H1 (cell line): ENCODE results near the gene S1PR2. TPM values are rescaled to one million over a fixed set of nuclear protein-coding genes. Genes with fewer than 3 reads are reported as not detected.

ENCODE experiments used
- CTCF ChIA-PET: fragments of 300-600 bp; sonication (Branson Sonifier 250); formaldehyde crosslinking; loops from one replicate; lab custom pipeline; 2021; ENCODE audit not compliant: partially characterized antibody; lab: Charles Lee
- POLR2A ChIA-PET: fragments of 300-600 bp; sonication (Branson Sonifier 250); formaldehyde crosslinking; loops from one replicate; lab custom pipeline; 2021; ENCODE audit warnings: inconsistent platforms; ENCODE audit not compliant: partially characterized antibody; lab: Charles Lee
- DNase-seq, 2 experiments: peaks; one replicate each; pipeline versions ENCODE4 v3.0.0 to v3.0.0-alpha.2; 2010 to 2022; ENCODE audit warnings: low spot score in 2 of 2, low read depth in 1 of 2, mixed read lengths in 1 of 2
- FAIRE-seq: peaks from 2 replicates; lab custom pipeline; 2011; peaks lifted over from hg19 to GRCh38; lab: Jason Lieb, UNC
- H2AFZ ChIP-seq: 2 replicates; pipeline ENCODE4 v1.8.1; 2012; ENCODE audit warnings: low read length, inconsistent platforms
- H2AK5ac ChIP-seq: 2 replicates; pipeline ENCODE4 v1.6.1; 2013; ENCODE audit warnings: low read depth, low read length
- H2BK120ac ChIP-seq: replicated peaks from 2 replicates; pipeline ENCODE3; 2013; ENCODE audit warnings: low read depth, low read length, inconsistent platforms
- H2BK12ac ChIP-seq: 2 replicates; pipeline ENCODE4 v1.6.1; 2013; ENCODE audit warnings: low read depth, low read length
- H2BK15ac ChIP-seq: 2 replicates; pipeline ENCODE4 v1.6.1; 2013; ENCODE audit warnings: low read length
- H2BK20ac ChIP-seq: 2 replicates; pipeline ENCODE4 v1.6.1; 2013; ENCODE audit warnings: low read length
- H2BK5ac ChIP-seq: 2 replicates; pipeline ENCODE4 v1.6.1; 2013; ENCODE audit warnings: low read depth, low read length
- H3K14ac ChIP-seq: 2 replicates; pipeline ENCODE4 v1.6.1; 2013; ENCODE audit warnings: inconsistent platforms; ENCODE audit not compliant: insufficient read length
- H3K18ac ChIP-seq: 2 replicates; pipeline ENCODE4 v1.6.1; 2013; ENCODE audit warnings: low read length; ENCODE audit errors: extremely low read depth
- H3K23ac ChIP-seq: 2 replicates; pipeline ENCODE4 v1.6.1; 2013; ENCODE audit warnings: inconsistent platforms; ENCODE audit not compliant: insufficient read length
- H3K23me2 ChIP-seq: 2 replicates; pipeline ENCODE4 v1.6.1; 2013; ENCODE audit warnings: low read depth, low read length
- H3K27ac ChIP-seq: 2 replicates; pipeline ENCODE4 v1.6.1; 2011; ENCODE audit warnings: low read depth, low read length, inconsistent platforms
- H3K27me3 ChIP-seq, 4 experiments: replicated peaks in 1 of 4; 1 replicate in 1 of 4; 2 replicates in 3 of 4; pipeline versions ENCODE4 v1.6.1 to v1.8.1; 2011 to 2013; ENCODE audit warnings: low read length in 3 of 4, mild to moderate bottlenecking in 3 of 4, inconsistent platforms in 2 of 4, mixed read lengths in 2 of 4, moderate library complexity in 1 of 4; ENCODE audit not compliant: control insufficient read depth in 3 of 4, insufficient read depth in 3 of 4; ENCODE audit errors: extremely low read depth in 1 of 4
- H3K36me3 ChIP-seq, 4 experiments: 2 replicates each; pipeline versions ENCODE4 v1.6.1 to v1.8.1; 2011 to 2013; ENCODE audit warnings: mild to moderate bottlenecking in 4 of 4, low read length in 3 of 4, moderate library complexity in 2 of 4, control low read depth in 1 of 4, inconsistent platforms in 1 of 4; ENCODE audit not compliant: insufficient read depth in 4 of 4, control insufficient read depth in 2 of 4
- H3K4ac ChIP-seq: replicated peaks from 2 replicates; pipeline ENCODE3; 2013; ENCODE audit warnings: low read length, low read depth, mixed read lengths, inconsistent platforms; ENCODE audit not compliant: insufficient read length
- H3K4me1 ChIP-seq, 4 experiments: replicated peaks in 1 of 4; 1 replicate in 1 of 4; 2 replicates in 3 of 4; pipeline versions ENCODE4 v1.6.1 to v1.8.1; 2011 to 2013; ENCODE audit warnings: low read length in 3 of 4, inconsistent platforms in 2 of 4, mixed read lengths in 1 of 4; ENCODE audit not compliant: insufficient read depth in 4 of 4, control insufficient read depth in 3 of 4
- H3K4me2 ChIP-seq, 2 experiments: 2 replicates each; pipeline versions ENCODE4 v1.6.1 to v1.8.1; 2011 to 2013; ENCODE audit warnings: low read depth in 2 of 2, low read length in 2 of 2, control low read depth in 1 of 2, inconsistent platforms in 1 of 2, mild to moderate bottlenecking in 1 of 2; ENCODE audit not compliant: insufficient read depth in 1 of 2
- H3K4me3 ChIP-seq, 4 experiments: fragments of 200-600, 300-600 bp in 1 of 4; sonication (generic), shearing (Covaris generic), sonication (Bioruptor Twin) in 1 of 4; 2 replicates each; pipeline versions ENCODE4 v1.5.1 to v1.8.1; 2011 to 2016; ENCODE audit warnings: low read length in 4 of 4, low read depth in 3 of 4, control low read depth in 2 of 4, inconsistent platforms in 2 of 4, mild to moderate bottlenecking in 2 of 4, mixed read lengths in 1 of 4, moderate library complexity in 1 of 4; ENCODE audit not compliant: insufficient read depth in 2 of 4; ENCODE audit errors: extremely low read depth in 1 of 4
- H3K56ac ChIP-seq: replicated peaks from 2 replicates; pipeline ENCODE3; 2013; ENCODE audit warnings: low read depth, mild to moderate bottlenecking, mixed read lengths, low read length, inconsistent platforms; ENCODE audit not compliant: insufficient read length
- H3K79me1 ChIP-seq: 2 replicates; pipeline ENCODE4 v1.6.1; 2013; ENCODE audit warnings: low read depth, low read length, control low read depth
- H3K79me2 ChIP-seq, 2 experiments: 2 replicates each; pipeline versions ENCODE4 v1.6.1 to v1.8.1; 2012 to 2013; ENCODE audit warnings: low read length in 2 of 2, mild to moderate bottlenecking in 2 of 2, inconsistent platforms in 1 of 2; ENCODE audit not compliant: insufficient read depth in 2 of 2, control insufficient read depth in 1 of 2
- H3K9ac ChIP-seq, 4 experiments: replicated peaks in 1 of 4; 1 replicate in 1 of 4; 2 replicates in 3 of 4; pipeline versions ENCODE4 v1.6.1 to v1.8.1; 2011 to 2013; ENCODE audit warnings: low read depth in 3 of 4, low read length in 3 of 4, control low read depth in 2 of 4, mild to moderate bottlenecking in 2 of 4, moderate library complexity in 2 of 4, inconsistent platforms in 1 of 4; ENCODE audit errors: extremely low read depth in 1 of 4
- H3K9me3 ChIP-seq, 2 experiments: 2 replicates each; pipeline versions ENCODE4 v1.6.1 to v1.8.1; 2012 to 2013; ENCODE audit warnings: mild to moderate bottlenecking in 2 of 2, moderate library complexity in 2 of 2, control low read depth in 1 of 2, inconsistent platforms in 1 of 2, low read depth in 1 of 2, low read length in 1 of 2, mixed read lengths in 1 of 2; ENCODE audit not compliant: insufficient read depth in 2 of 2
- H4K20me1 ChIP-seq, 2 experiments: replicated peaks in 1 of 2; 2 replicates each; pipeline versions ENCODE3 to v1.8.1; 2011 to 2013; ENCODE audit warnings: inconsistent platforms in 2 of 2, low read length in 2 of 2, mild to moderate bottlenecking in 1 of 2; ENCODE audit not compliant: insufficient read depth in 2 of 2, control insufficient read depth in 1 of 2
- H4K5ac ChIP-seq: 2 replicates; pipeline ENCODE4 v1.6.1; 2013; ENCODE audit warnings: low read length, low read depth, mixed read lengths, inconsistent platforms; ENCODE audit not compliant: insufficient read length
- H4K8ac ChIP-seq: 2 replicates; pipeline ENCODE4 v1.8.0; 2013; ENCODE audit warnings: mild to moderate bottlenecking, moderate library complexity, low read length, inconsistent platforms; ENCODE audit not compliant: insufficient read depth; ENCODE audit errors: extremely low read depth
- H4K91ac ChIP-seq: replicated peaks from 2 replicates; pipeline ENCODE3; 2013; ENCODE audit warnings: low read length, mixed read lengths, inconsistent platforms; ENCODE audit not compliant: insufficient read length
- WGBS, 2 experiments: shearing (Covaris generic) in 1 of 2; methylation state at CpG; one replicate each; pipeline versions ENCODE4 v1.1.6 to v1.1.7; 2013 to 2015; ENCODE audit warnings: low lambda C conversion rate in 2 of 2, mixed read lengths in 2 of 2, inconsistent platforms in 1 of 2, low coverage in 1 of 2, missing lambda C conversion rate in 1 of 2; ENCODE audit not compliant: insufficient replicate concordance in 2 of 2, insufficient coverage in 1 of 2, insufficient read length in 1 of 2; ENCODE audit errors: extremely low coverage in 1 of 2, missing lambda C conversion rate in 1 of 2; 5-methylcytosine and 5-hydroxymethylcytosine counted together
- polyA plus RNA-seq, 7 experiments: library from polyadenylated mRNA; depleted of rRNA in 3 of 7; stranded (reverse) in 5 of 7; unstranded in 2 of 7; fragments of >200 nt in 5 of 7; fragments of 200-250 nt in 2 of 7; gene quantifications; 1 replicate in 5 of 7; 2 replicates in 1 of 7; 4 replicates in 1 of 7; pipeline versions ENCODE4 v1.2.1 to v1.2.3, GENCODE V29; 2011 to 2013; ENCODE audit warnings: missing spikeins in 2 of 7, mixed read lengths in 2 of 7
- total RNA-seq: library from RNA; stranded (reverse); fragmentation: NEBNext Ultra II Directional; extraction: Animal tissue kit (Norgen Biotek cat#: 25700); gene quantifications from 2 replicates; pipeline ENCODE4 v1.2.1, GENCODE V29; 2021
- TF ChIP-seq, protein P1 (sequence below): IDR thresholded peaks from 2 replicates; pipeline ENCODE4 v1.6.1; 2012; ENCODE audit warnings: inconsistent platforms
- TF ChIP-seq, protein P2 (sequence below): IDR thresholded peaks from 2 replicates; pipeline ENCODE4 v1.6.1; 2012; ENCODE audit warnings: low read length, inconsistent platforms

S1PR2 gene
- total and polyA plus RNA-seq, 2 of the 8 experiments (the other 6 are each of a cell fraction or from before 2014, with no cell fraction given): 17.5 to 19.4 TPM

DNA sequence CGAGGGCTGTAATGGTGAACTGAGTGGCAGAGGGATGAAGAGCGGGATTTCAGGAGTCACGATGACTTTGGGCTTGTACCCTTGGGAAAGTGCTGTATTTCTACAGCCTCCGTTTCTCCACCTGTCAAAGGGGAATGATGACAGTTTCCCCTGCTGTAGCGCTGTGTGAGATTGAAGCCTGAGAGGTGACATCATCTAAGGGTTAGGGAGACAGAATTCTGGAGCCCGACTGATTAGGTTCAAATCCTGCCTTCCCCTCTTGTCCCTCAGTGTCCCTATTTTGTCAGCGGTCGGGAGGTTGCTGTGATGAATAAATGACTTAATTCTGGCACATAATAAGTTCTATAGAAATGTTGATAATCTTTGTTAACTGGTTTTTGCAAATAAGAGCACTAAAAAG lies 21.6 kb upstream of the S1PR2 start:
- DNase-seq: no peak
- no peaks in the 10 kb centered on the region for H3K9me3 ChIP-seq
- H3K4ac ChIP-seq: peak overlapping the region; percentile 4
- 33% methylated on average over 8 of the region's 8 CpGs; no CpG with 5 or more reads in 1 of the 2 experiments for WGBS, 2 experiments
- ChIA-PET POLR2A (interaction anchor here (1.2 to 3.8 kb wide), 6 partner anchors 11 to 163 kb away, joined by 3 to 14 read pairs (median 4); partner anchors contain the start of genes DNMT1 and ICAM5), CTCF (interaction anchor here (1.4 kb wide), 1 partner anchor 25 kb away, joined by 3 read pairs; no protein-coding TSS in a partner anchor)
- peak overlapping the region; percentile 94; the same call in 1 of the 2 replicates for H2BK5ac ChIP-seq
- peaks cover 5% of the 10 kb centered on the region; the same call in 1 of the 2 replicates for H3K79me1 ChIP-seq
- H3K9ac ChIP-seq: peak overlapping the region in 3 of 4 experiments; percentile 82 to 93 (median 89); a peak in 6 of 7 replicates
- peak overlapping the region; percentile 3 for H3K23ac ChIP-seq
- peaks cover 4 to 14% (median 11%) of the 10 kb centered on the region in 4 experiments; a peak in 5 of 8 replicates for H3K36me3 ChIP-seq
- H3K4me2 ChIP-seq: peak overlapping the region; percentile 95 to 99
- H2AFZ ChIP-seq: peak overlapping the region; percentile 8; the same call in 1 of the 2 replicates
- peaks cover 0 to 9% of the 10 kb centered on the region in 2 experiments; a peak in 2 of 4 replicates for H3K79me2 ChIP-seq
- peak overlapping the region; percentile 2 for H4K5ac ChIP-seq
- TF ChIP-seq, protein P1, sequence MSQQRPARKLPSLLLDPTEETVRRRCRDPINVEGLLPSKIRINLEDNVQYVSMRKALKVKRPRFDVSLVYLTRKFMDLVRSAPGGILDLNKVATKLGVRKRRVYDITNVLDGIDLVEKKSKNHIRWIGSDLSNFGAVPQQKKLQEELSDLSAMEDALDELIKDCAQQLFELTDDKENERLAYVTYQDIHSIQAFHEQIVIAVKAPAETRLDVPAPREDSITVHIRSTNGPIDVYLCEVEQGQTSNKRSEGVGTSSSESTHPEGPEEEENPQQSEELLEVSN: no peak
- TF ChIP-seq, protein P2, sequence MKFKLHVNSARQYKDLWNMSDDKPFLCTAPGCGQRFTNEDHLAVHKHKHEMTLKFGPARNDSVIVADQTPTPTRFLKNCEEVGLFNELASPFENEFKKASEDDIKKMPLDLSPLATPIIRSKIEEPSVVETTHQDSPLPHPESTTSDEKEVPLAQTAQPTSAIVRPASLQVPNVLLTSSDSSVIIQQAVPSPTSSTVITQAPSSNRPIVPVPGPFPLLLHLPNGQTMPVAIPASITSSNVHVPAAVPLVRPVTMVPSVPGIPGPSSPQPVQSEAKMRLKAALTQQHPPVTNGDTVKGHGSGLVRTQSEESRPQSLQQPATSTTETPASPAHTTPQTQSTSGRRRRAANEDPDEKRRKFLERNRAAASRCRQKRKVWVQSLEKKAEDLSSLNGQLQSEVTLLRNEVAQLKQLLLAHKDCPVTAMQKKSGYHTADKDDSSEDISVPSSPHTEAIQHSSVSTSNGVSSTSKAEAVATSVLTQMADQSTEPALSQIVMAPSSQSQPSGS: 0 out of 2 replicates have a peak, but pooled peaks have one; percentile 4
- no peak overlapping the region for H2BK12ac ChIP-seq
- no peak overlapping the region for H3K14ac ChIP-seq
- peak overlapping the region; percentile 39 for H4K91ac ChIP-seq
- no peak overlapping the region for H2BK120ac ChIP-seq
- FAIRE-seq: no peak
- no peak overlapping the region for H2BK20ac ChIP-seq
- H4K20me1 ChIP-seq: peaks cover 0 to 6% of the 10 kb centered on the region in 2 experiments
- no peak overlapping the region for H3K18ac ChIP-seq
- peak overlapping the region; percentile 74 to 100 (median 91) for H3K4me3 ChIP-seq
- peaks cover 0 to 4% (median 1%) of the 10 kb centered on the region in 4 experiments; a peak in 1 of 7 replicates for H3K4me1 ChIP-seq
- peak overlapping the region; percentile 100; the same call in 1 of the 2 replicates for H4K8ac ChIP-seq
- H3K56ac ChIP-seq: peak overlapping the region; percentile 88
- no peak overlapping the region for H3K27ac ChIP-seq
- no peak overlapping the region for H2BK15ac ChIP-seq
- H3K23me2 ChIP-seq: peaks cover 5% of the 10 kb centered on the region
- no peaks in the 10 kb centered on the region for H3K27me3 ChIP-seq
- H2AK5ac ChIP-seq: no peak overlapping the region
